ENCODE data around the gene IFNL2. TPM values are rescaled to one million over a fixed set of nuclear protein-coding genes. Genes with fewer than 3 reads are reported as not detected.
"Not testable (repeated sequence)": the region's sequence is repeated elsewhere in the genome, so short reads cannot be mapped to it uniquely, and the experiment has no call there.

Gene IFNL2
- total and polyA plus RNA-seq, 7 experiments from 2014 or later, result not detected

DNA sequence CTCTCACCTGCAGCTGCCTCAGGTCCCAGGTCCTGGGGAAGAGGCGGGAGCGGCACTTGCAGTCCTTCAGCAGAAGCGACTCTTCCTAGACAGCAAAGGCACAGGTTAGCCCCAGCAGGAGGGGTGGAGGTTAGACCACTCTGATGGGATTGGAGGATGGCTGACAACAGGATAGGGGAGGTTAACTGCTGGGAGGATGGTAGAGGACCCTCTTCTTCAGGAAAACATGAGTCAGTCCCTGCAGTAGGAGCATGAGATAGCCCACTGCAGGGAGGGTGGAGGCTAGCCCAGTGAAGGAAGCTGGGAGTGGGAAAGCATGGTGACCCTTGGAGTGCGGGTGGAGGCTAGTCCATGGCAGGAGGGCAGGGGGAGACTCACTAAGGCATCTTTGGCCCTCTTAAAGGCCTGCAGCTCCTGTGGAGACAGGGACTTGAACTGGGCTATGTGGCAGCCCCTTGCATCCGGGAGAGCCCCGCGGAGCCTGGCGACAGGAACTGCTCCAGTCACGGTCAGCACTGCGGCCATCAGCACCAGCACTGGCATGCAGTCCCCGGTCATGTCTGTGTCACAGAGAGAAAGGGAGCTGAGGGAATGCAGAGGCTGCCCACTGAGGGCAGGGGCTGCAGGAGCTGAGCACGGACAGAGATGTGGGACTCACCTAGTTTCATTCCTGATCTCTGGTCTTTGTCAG lies 23.6 kb upstream of the IFNL2 start, which contains the start of gene IFNL3:
TSS of gene IFNL3 (minus strand) at position 597 of the 691 bp plus-strand sequence. CDS start at position 558, 39 bp downstream.
- peaks cover 4 to 19% (median 6%) of the 10 kb centered on the region in 5 donors for H3K27me3 Mint-ChIP-seq
- intact Hi-C loops (cut with micrococcal nuclease); POLR2A ChIA-PET; H3K36me3 ChIP-seq (ENCODE audit: control insufficient read depth in 2 of 3, insufficient read depth in 3 of 3, low read length in 3 of 3); H3K27ac ChIP-seq (ENCODE audit: low read depth, low read length); H3K4me3 ChIP-seq (ENCODE audit: low read length); H3K4me3 Mint-ChIP-seq; H3K9me3 ChIP-seq (ENCODE audit: control insufficient read depth in 2 of 3, low read length in 3 of 3); H3K27ac Mint-ChIP-seq; DNase-seq; H3K27me3 ChIP-seq (ENCODE audit: control insufficient read depth in 2 of 2, insufficient read depth in 2 of 2, low read length in 2 of 2); H3K4me1 ChIP-seq (ENCODE audit: control insufficient read depth in 2 of 2, insufficient read depth in 2 of 2, low read length in 2 of 2); ATAC-seq; H3K36me3 Mint-ChIP-seq; H3K9me3 Mint-ChIP-seq; CTCF ChIA-PET; H3K4me1 Mint-ChIP-seq: not testable (repeated sequence)

- H3K27ac Mint-ChIP-seq; H3K4me3 Mint-ChIP-seq; POLR2A ChIA-PET; H3K4me1 ChIP-seq (ENCODE audit: control insufficient read depth in 2 of 2, insufficient read depth in 2 of 2, low read length in 2 of 2); DNase-seq; H3K9me3 Mint-ChIP-seq; H3K36me3 Mint-ChIP-seq; H3K36me3 ChIP-seq (ENCODE audit: control insufficient read depth in 2 of 3, insufficient read depth in 3 of 3, low read length in 3 of 3); intact Hi-C loops (cut with micrococcal nuclease); H3K27ac ChIP-seq (ENCODE audit: low read depth, low read length); H3K4me1 Mint-ChIP-seq; H3K27me3 ChIP-seq (ENCODE audit: control insufficient read depth in 2 of 2, insufficient read depth in 2 of 2, low read length in 2 of 2); H3K4me3 ChIP-seq (ENCODE audit: low read length); CTCF ChIA-PET; H3K9me3 ChIP-seq (ENCODE audit: control insufficient read depth in 2 of 3, low read length in 3 of 3): not testable (repeated sequence)
- peak; percentile 46 for ATAC-seq
- peaks cover 4 to 22% (median 6%) of the 10 kb centered on the region in 5 donors for H3K27me3 Mint-ChIP-seq
These were observed 23.0 kb upstream of the IFNL2 start for GRCh38 chr19:39245166-39245565.

- Mint-ChIP-seq H3K4me3 (peak overlapping the region in 6 of 10 donors; percentile 41 to 64 (median 48)), H3K27me3 (peaks cover 4 to 30% (median 6%) of the 10 kb centered on the region in 5 donors), H3K9me3 (no peaks in the 10 kb centered on the region), H3K4me1 (peaks cover 2 to 9% (median 7%) of the 10 kb centered on the region in 7 donors), H3K36me3 (no peaks in the 10 kb centered on the region), H3K27ac (no peak overlapping the region)
- no peaks in the 10 kb centered on the region for H3K9me3 ChIP-seq (ENCODE audit: control insufficient read depth in 2 of 3, low read length in 3 of 3)
- intact Hi-C loops (cut with micrococcal nuclease), result no loop called here
- H3K27me3 ChIP-seq (ENCODE audit: control insufficient read depth in 2 of 2, insufficient read depth in 2 of 2, low read length in 2 of 2), result no peaks in the 10 kb centered on the region
- peak; percentile 69 for ATAC-seq
- no peak overlapping the region for H3K4me3 ChIP-seq (ENCODE audit: low read length)
- ChIA-PET CTCF (no interaction called here), POLR2A (no interaction called here)
- H3K27ac ChIP-seq (ENCODE audit: low read depth, low read length), result no peak overlapping the region
- no peaks in the 10 kb centered on the region for H3K36me3 ChIP-seq (ENCODE audit: control insufficient read depth in 2 of 3, insufficient read depth in 3 of 3, low read length in 3 of 3)
- no peaks in the 10 kb centered on the region for H3K4me1 ChIP-seq (ENCODE audit: control insufficient read depth in 2 of 2, insufficient read depth in 2 of 2, low read length in 2 of 2)
- peak in 6 of 9 donors; percentile 12 to 36 (median 24) for DNase-seq
These were observed 21.1 kb upstream of the IFNL2 start for GRCh38 chr19:39246951-39247669.

GRCh38 chr19:39247701-39248664 lies 20.2 kb upstream of the IFNL2 start:
- Mint-ChIP-seq H3K27me3 (peaks cover 4 to 30% (median 6%) of the 10 kb centered on the region in 5 donors), H3K4me3 (no peak overlapping the region), H3K36me3 (no peaks in the 10 kb centered on the region), H3K9me3 (no peaks in the 10 kb centered on the region), H3K27ac (no peak overlapping the region), H3K4me1 (peaks cover 2 to 17% (median 11%) of the 10 kb centered on the region in 7 donors)
- no peaks in the 10 kb centered on the region for H3K9me3 ChIP-seq (ENCODE audit: control insufficient read depth in 2 of 3, low read length in 3 of 3)
- DNase-seq, result peak in 1 of 9 donors; percentile 11
- CTCF ChIA-PET, result no interaction called here
- POLR2A ChIA-PET, result no interaction called here
- no peaks in the 10 kb centered on the region for H3K36me3 ChIP-seq (ENCODE audit: control insufficient read depth in 2 of 3, insufficient read depth in 3 of 3, low read length in 3 of 3)
- intact Hi-C loops (cut with micrococcal nuclease), result no loop called here
- ATAC-seq, result peak; percentile 46
- no peak overlapping the region for H3K27ac ChIP-seq (ENCODE audit: low read depth, low read length)
- no peaks in the 10 kb centered on the region for H3K27me3 ChIP-seq (ENCODE audit: control insufficient read depth in 2 of 2, insufficient read depth in 2 of 2, low read length in 2 of 2)
- no peaks in the 10 kb centered on the region for H3K4me1 ChIP-seq (ENCODE audit: control insufficient read depth in 2 of 2, insufficient read depth in 2 of 2, low read length in 2 of 2)
- no peak overlapping the region for H3K4me3 ChIP-seq (ENCODE audit: low read length)

DNA sequence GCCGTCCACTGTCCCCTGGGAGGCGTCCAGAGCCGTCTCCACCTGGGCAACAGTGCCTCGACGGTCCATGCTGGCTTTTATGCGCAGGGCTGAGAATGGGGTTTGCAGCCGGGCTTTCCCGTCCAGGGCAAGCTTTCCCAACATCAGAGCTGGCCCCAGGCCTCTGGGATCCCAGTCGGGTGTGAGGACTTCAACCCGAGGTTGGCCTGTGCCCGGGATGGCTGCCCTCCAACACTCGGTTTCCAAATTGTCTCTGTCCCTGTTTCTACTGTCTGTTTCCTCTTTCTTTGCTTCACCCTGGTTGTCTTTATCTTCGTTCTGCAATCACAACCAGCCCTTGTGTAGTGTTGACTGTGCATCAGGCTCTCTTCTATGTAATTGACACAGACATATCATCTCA lies 19.4 kb upstream of the IFNL2 start, which contains the start of gene IFNL4:
TSS of gene IFNL4 (minus strand) at position 51 of the 400 bp plus-strand sequence.
- ATAC-seq, result no peak
- Mint-ChIP-seq H3K9me3 (no peaks in the 10 kb centered on the region), H3K4me1 (peaks cover 2 to 22% (median 11%) of the 10 kb centered on the region in 7 donors), H3K27ac (no peak within 1 kb of the TSS), H3K4me3 (peak within 1 kb of the TSS in 4 of 10 donors; percentile 14 to 25 (median 22)), H3K27me3 (peaks cover 4 to 30% (median 6%) of the 10 kb centered on the region in 5 donors), H3K36me3 (no peaks in the 10 kb centered on the region)
- Histone ChIP-seq H3K27ac (ENCODE audit: low read depth, low read length) (no peak within 1 kb of the TSS), H3K9me3 (ENCODE audit: control insufficient read depth in 2 of 3, low read length in 3 of 3) (no peaks in the 10 kb centered on the region), H3K4me1 (ENCODE audit: control insufficient read depth in 2 of 2, insufficient read depth in 2 of 2, low read length in 2 of 2) (no peaks in the 10 kb centered on the region), H3K27me3 (ENCODE audit: control insufficient read depth in 2 of 2, insufficient read depth in 2 of 2, low read length in 2 of 2) (no peaks in the 10 kb centered on the region), H3K36me3 (ENCODE audit: control insufficient read depth in 2 of 3, insufficient read depth in 3 of 3, low read length in 3 of 3) (no peaks in the 10 kb centered on the region), H3K4me3 (ENCODE audit: low read length) (no peak within 1 kb of the TSS)
- DNase-seq, result no peak
- CTCF ChIA-PET, result no interaction called here
- intact Hi-C loops (cut with micrococcal nuclease), result no loop called here
- POLR2A ChIA-PET, result interaction anchor here (0.7 kb wide), 1 partner anchor 130 kb away, joined by 3 read pairs; no protein-coding TSS in a partner anchor

GRCh38 chr19:39251081-39251480 lies 17.1 kb upstream of the IFNL2 start:
- intact Hi-C loops (cut with micrococcal nuclease), result no loop called here
- POLR2A ChIA-PET, result no interaction called here
- H3K27ac ChIP-seq (ENCODE audit: low read depth, low read length), result no peak overlapping the region
- H3K36me3 ChIP-seq (ENCODE audit: control insufficient read depth in 2 of 3, insufficient read depth in 3 of 3, low read length in 3 of 3), result no peaks in the 10 kb centered on the region
- Mint-ChIP-seq H3K4me1 (peaks cover 2 to 22% (median 11%) of the 10 kb centered on the region in 7 donors), H3K36me3 (no peaks in the 10 kb centered on the region), H3K9me3 (peaks cover 0 to 2% (median 0%) of the 10 kb centered on the region in 11 donors), H3K4me3 (no peak overlapping the region), H3K27me3 (peaks cover 4 to 32% (median 6%) of the 10 kb centered on the region in 5 donors), H3K27ac (no peak overlapping the region)
- H3K4me3 ChIP-seq (ENCODE audit: low read length), result no peak overlapping the region
- CTCF ChIA-PET, result no interaction called here
- DNase-seq (no peak), ATAC-seq (no peak)
- H3K27me3 ChIP-seq (ENCODE audit: control insufficient read depth in 2 of 2, insufficient read depth in 2 of 2, low read length in 2 of 2), result no peaks in the 10 kb centered on the region
- H3K4me1 ChIP-seq (ENCODE audit: control insufficient read depth in 2 of 2, insufficient read depth in 2 of 2, low read length in 2 of 2), result no peaks in the 10 kb centered on the region
- no peaks in the 10 kb centered on the region for H3K9me3 ChIP-seq (ENCODE audit: control insufficient read depth in 2 of 3, low read length in 3 of 3)
